HCT116 (cell line): ENCODE measurements around the gene ATP5PD.

ENCODE experiments used
- CEBPB ChIP-seq: IDR thresholded peaks from 2 replicates; pipeline ENCODE4 v1.6.1; 2012; ENCODE audit warnings: low read depth
- EGR1 ChIP-seq: IDR thresholded peaks from 2 replicates; pipeline ENCODE4 v1.6.1; 2012; ENCODE audit warnings: low read depth
- EZH2 ChIP-seq: fragments of 200-600 bp; sonication (generic); IDR thresholded peaks from 2 replicates; pipeline ENCODE4 v1.6.1; 2017; ENCODE audit warnings: antibody characterized with exemption, mixed run types
- MAX ChIP-seq: IDR thresholded peaks from 2 replicates; pipeline ENCODE4 v1.6.1; 2012
- POLR2A ChIP-seq: IDR thresholded peaks from 2 replicates; pipeline ENCODE4 v1.7.0; 2011; ENCODE audit warnings: borderline replicate concordance; ENCODE audit not compliant: insufficient read depth, insufficient read length; ENCODE audit errors: extremely low read depth
- TCF7L2 ChIP-seq: IDR thresholded peaks from 2 replicates; pipeline ENCODE4 v1.7.0; 2011; ENCODE audit warnings: borderline replicate concordance, inconsistent platforms; ENCODE audit not compliant: insufficient read depth, insufficient read length; ENCODE audit errors: extremely low read depth
- ZBTB33 ChIP-seq: IDR thresholded peaks from 2 replicates; pipeline ENCODE4 v1.6.1; 2011; ENCODE audit warnings: mild to moderate bottlenecking, low read length, moderate library complexity; ENCODE audit not compliant: insufficient replicate concordance; ENCODE audit errors: extremely low read depth
- TF ChIP-seq, protein P1 (sequence below), 3 experiments: fragments of 200-600 bp in 1 of 3; sonication (generic) in 1 of 3; IDR thresholded peaks in 2 of 3; conservative IDR thresholded peaks in 1 of 3; 2 replicates each; pipeline ENCODE4 v1.5.1; 2012 to 2017; ENCODE audit warnings: low read depth in 2 of 3, low read length in 2 of 3, antibody characterized with exemption in 1 of 3, borderline replicate concordance in 1 of 3, control low read depth in 1 of 3, mild to moderate bottlenecking in 1 of 3, mixed read lengths in 1 of 3, mixed run types in 1 of 3, moderate library complexity in 1 of 3; ENCODE audit not compliant: insufficient read depth in 1 of 3

DNA sequence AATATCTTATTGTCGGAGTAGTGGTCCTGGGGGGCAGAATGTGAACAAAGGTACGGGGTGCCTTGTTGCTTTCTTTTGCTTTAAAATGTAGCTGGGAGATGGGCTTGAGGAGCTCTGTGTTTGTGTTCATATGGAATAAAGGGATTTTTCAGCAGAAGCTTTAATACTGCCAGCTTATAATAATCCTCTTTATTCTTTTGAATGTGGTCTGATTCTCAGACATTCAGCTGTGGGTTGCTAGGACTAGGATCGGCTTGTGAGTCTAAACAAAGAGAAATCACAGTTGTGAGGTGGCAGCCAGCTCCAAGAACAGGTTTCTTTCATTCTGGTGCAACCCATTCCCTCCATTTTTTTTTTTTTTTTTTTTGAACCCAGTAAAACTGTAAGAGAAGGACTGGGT, 27.1 kb downstream of the ATP5PD start:
- TF ChIP-seq TCF7L2 = no peak
- TF ChIP-seq, protein P1, sequence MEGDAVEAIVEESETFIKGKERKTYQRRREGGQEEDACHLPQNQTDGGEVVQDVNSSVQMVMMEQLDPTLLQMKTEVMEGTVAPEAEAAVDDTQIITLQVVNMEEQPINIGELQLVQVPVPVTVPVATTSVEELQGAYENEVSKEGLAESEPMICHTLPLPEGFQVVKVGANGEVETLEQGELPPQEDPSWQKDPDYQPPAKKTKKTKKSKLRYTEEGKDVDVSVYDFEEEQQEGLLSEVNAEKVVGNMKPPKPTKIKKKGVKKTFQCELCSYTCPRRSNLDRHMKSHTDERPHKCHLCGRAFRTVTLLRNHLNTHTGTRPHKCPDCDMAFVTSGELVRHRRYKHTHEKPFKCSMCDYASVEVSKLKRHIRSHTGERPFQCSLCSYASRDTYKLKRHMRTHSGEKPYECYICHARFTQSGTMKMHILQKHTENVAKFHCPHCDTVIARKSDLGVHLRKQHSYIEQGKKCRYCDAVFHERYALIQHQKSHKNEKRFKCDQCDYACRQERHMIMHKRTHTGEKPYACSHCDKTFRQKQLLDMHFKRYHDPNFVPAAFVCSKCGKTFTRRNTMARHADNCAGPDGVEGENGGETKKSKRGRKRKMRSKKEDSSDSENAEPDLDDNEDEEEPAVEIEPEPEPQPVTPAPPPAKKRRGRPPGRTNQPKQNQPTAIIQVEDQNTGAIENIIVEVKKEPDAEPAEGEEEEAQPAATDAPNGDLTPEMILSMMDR (IDR thresholded peaks at IDR 0.05 in 2 of 3, conservative IDR thresholded peaks at IDR 0.05 in 1 of 3; ENCODE audit: borderline replicate concordance in 1 of 3, insufficient read depth in 1 of 3, low read depth in 2 of 3, low read length in 2 of 3) = no peak
- no peak for TF ChIP-seq EGR1
- no peak for TF ChIP-seq POLR2A
- TF ChIP-seq ZBTB33 = no peak
- no peak for TF ChIP-seq MAX
- no peak for TF ChIP-seq CEBPB
- TF ChIP-seq EZH2 = no peak
